K562 (cell line): Measurements from ENCODE around the gene FRMD3. TPM values are rescaled to one million over a fixed set of nuclear protein-coding genes. Genes with fewer than 3 reads are reported as not detected.

Experiments
- ATAC-seq: fragments of 200-7000 bp; cut with Tn5 transposase; 3 replicates; pipeline ENCODE4 v1.9.1; 2020; ENCODE audit warnings: moderate library complexity
- BruUV-seq: library from RNA; stranded (reverse); fragments of 400-500 nt; replicated peaks from 2 replicates; lab custom pipeline; 2021; lab: Mats Ljungman, UMichigan
- CTCF ChIA-PET: fragments of 300-600 bp; formaldehyde crosslinking; extraction: SDS; loops from one replicate; lab custom pipeline; 2021; ENCODE audit warnings: low intra/inter-chr PET ratio; lab: Yijun Ruan, JAX
- POLR2A ChIA-PET: fragments of 300-600, 350-650 bp; sonication (Branson Sonifier 250); formaldehyde crosslinking; extraction: SDS; loops from one replicate; lab custom pipeline; 2021; ENCODE audit warnings: antibody characterized with exemption, inconsistent platforms; lab: Yijun Ruan, JAX
- DNase-seq, 4 experiments: peaks; one replicate each; pipeline versions ENCODE4 v3.0.0 to v3.0.0-alpha.2; 2011 to 2018; ENCODE audit warnings: low spot score in 3 of 4, mixed read lengths in 3 of 4; ENCODE audit errors: extremely low read depth in 1 of 4
- FAIRE-seq: peaks from 2 replicates; lab custom pipeline; 2011; peaks lifted over from hg19 to GRCh38; lab: Jason Lieb, UNC
- H2AFZ ChIP-seq: 2 replicates; pipeline ENCODE4 v1.6.0; 2011; ENCODE audit warnings: low read depth, low read length, control low read depth, inconsistent platforms
- H3K27ac ChIP-seq: fragments of 200-600 bp; 3 replicates; pipeline ENCODE4 v1.8.0; 2011; ENCODE audit warnings: low read depth, mild to moderate bottlenecking, control low read depth, inconsistent platforms, low read length, moderate library complexity, mixed read lengths; ENCODE audit errors: extremely low read depth
- H3K27me3 ChIP-seq, 2 experiments: fragments of 300-600 bp in 1 of 2; 2 replicates in 1 of 2; 3 replicates in 1 of 2; pipeline versions ENCODE4 v1.6.0 to v1.8.0; 2011; ENCODE audit warnings: inconsistent platforms in 2 of 2, low read length in 2 of 2, mild to moderate bottlenecking in 1 of 2, mixed read lengths in 1 of 2, moderate library complexity in 1 of 2; ENCODE audit not compliant: control insufficient read depth in 2 of 2, insufficient read depth in 2 of 2
- H3K36me3 ChIP-seq: fragments of 300-600 bp; 3 replicates; pipeline ENCODE4 v1.8.0; 2011; ENCODE audit warnings: mild to moderate bottlenecking, low read length, inconsistent platforms; ENCODE audit not compliant: control insufficient read depth, insufficient read depth
- H3K4me1 ChIP-seq, 2 experiments: fragments of 200-600 bp in 1 of 2; replicated peaks in 1 of 2; 2 replicates in 1 of 2; 3 replicates in 1 of 2; pipeline versions ENCODE4 v1.5.1 to v1.8.0; 2011; ENCODE audit warnings: inconsistent platforms in 2 of 2, low read length in 2 of 2, mild to moderate bottlenecking in 1 of 2, mixed read lengths in 1 of 2, moderate library complexity in 1 of 2; ENCODE audit not compliant: control insufficient read depth in 2 of 2, insufficient read depth in 2 of 2
- H3K4me2 ChIP-seq: 2 replicates; pipeline ENCODE4 v1.6.1; 2011; ENCODE audit warnings: low read length, control low read depth, inconsistent platforms, mixed read lengths; ENCODE audit not compliant: insufficient read depth
- H3K4me3 ChIP-seq: fragments of 200-600 bp; sonication (generic), shearing (Covaris generic); 2 replicates; pipeline ENCODE4 v1.5.1; 2016; ENCODE audit warnings: control low read depth, inconsistent platforms
- H3K79me2 ChIP-seq: fragments of 200-600 bp; 3 replicates; pipeline ENCODE4 v1.8.0; 2011; ENCODE audit warnings: low read length, inconsistent platforms; ENCODE audit not compliant: control insufficient read depth, insufficient read depth
- H3K9ac ChIP-seq, 2 experiments: 2 replicates each; pipeline versions ENCODE4 v1.6.0 to v1.6.1; 2011; ENCODE audit warnings: low read depth in 2 of 2, low read length in 2 of 2, control low read depth in 1 of 2, inconsistent platforms in 1 of 2, mild to moderate bottlenecking in 1 of 2, mixed read lengths in 1 of 2; ENCODE audit not compliant: insufficient read depth in 1 of 2
- H3K9me1 ChIP-seq: one replicate; pipeline ENCODE4 v1.6.0; 2011; ENCODE audit warnings: inconsistent platforms, mild to moderate bottlenecking, low read length, moderate library complexity; ENCODE audit not compliant: control insufficient read depth, insufficient read depth
- H3K9me3 ChIP-seq: replicated peaks from 2 replicates; pipeline ENCODE4 v1.5.1; 2011; ENCODE audit warnings: low read depth, low read length, inconsistent platforms; ENCODE audit not compliant: control insufficient read depth, insufficient read depth
- H4K20me1 ChIP-seq: replicated peaks from 2 replicates; pipeline ENCODE4 v1.6.1; 2011; ENCODE audit warnings: low read length, inconsistent platforms, mixed read lengths; ENCODE audit not compliant: control insufficient read depth, insufficient read depth
- ASH1L ChIP-seq: fragments of 450-650 bp; IDR thresholded peaks from 2 replicates; pipeline ENCODE4 v1.6.1; 2018; ENCODE audit warnings: borderline replicate concordance, mild to moderate bottlenecking, low read depth; ENCODE audit not compliant: partially characterized antibody
- CBX3 ChIP-seq, 2 experiments: IDR thresholded peaks; 1 replicate in 1 of 2; 2 replicates in 1 of 2; pipeline ENCODE4 v1.6.1; 2012; ENCODE audit warnings: inconsistent platforms in 2 of 2, low read length in 2 of 2, borderline replicate concordance in 1 of 2, control low read depth in 1 of 2
- ELF2 ChIP-seq: fragments of 250-450 bp; sonication (Bioruptor Pico); IDR thresholded peaks from 2 replicates; pipeline ENCODE4 v1.5.0; 2021; ENCODE audit warnings: mild to moderate bottlenecking
- HDAC3 ChIP-seq: fragments of 450-650 bp; IDR thresholded peaks from 2 replicates; pipeline ENCODE4 v1.6.1; 2018; ENCODE audit warnings: borderline replicate concordance, mild to moderate bottlenecking, moderate library complexity; ENCODE audit not compliant: partially characterized antibody
- MIER1 ChIP-seq: fragments of 450-650 bp; IDR thresholded peaks from 2 replicates; pipeline ENCODE4 v1.6.1; 2016; ENCODE audit warnings: antibody characterized with exemption, mild to moderate bottlenecking, low read depth
- NR1H2 ChIP-seq: sonication (generic); formaldehyde crosslinking; IDR thresholded peaks from 2 replicates; pipeline ENCODE4 v1.4.0; 2020; ENCODE audit warnings: mild to moderate bottlenecking, missing genetic modification reagents
- PHTF2 ChIP-seq: fragments of 250-450 bp; sonication (Bioruptor Pico); IDR thresholded peaks from 2 replicates; pipeline ENCODE4 v1.5.0; 2021; ENCODE audit warnings: mild to moderate bottlenecking
- PTRF ChIP-seq: fragments of 450-650 bp; IDR thresholded peaks from 2 replicates; pipeline ENCODE4 v1.6.1; 2016; ENCODE audit warnings: mild to moderate bottlenecking, missing genetic modification characterization, missing compliant biosample characterization
- TEAD1 ChIP-seq, 2 experiments: fragments of 450-650 bp in 1 of 2; sonication (generic) in 1 of 2; formaldehyde crosslinking; IDR thresholded peaks; 2 replicates each; pipeline versions ENCODE4 v1.4.0 to v1.8.0; 2020 to 2022; ENCODE audit warnings: mild to moderate bottlenecking in 2 of 2, missing genetic modification reagents in 1 of 2
- ZBTB8A ChIP-seq: fragments of 450-650 bp; IDR thresholded peaks from 2 replicates; pipeline ENCODE4 v1.6.1; 2018; ENCODE audit warnings: mild to moderate bottlenecking, moderate library complexity; ENCODE audit not compliant: partially characterized antibody
- ZNF124 ChIP-seq: sonication (generic); formaldehyde crosslinking; IDR thresholded peaks from 2 replicates; pipeline ENCODE4 v1.8.1; 2022; ENCODE audit warnings: missing genetic modification reagents
- ZNF445 ChIP-seq: fragments of 250-450 bp; sonication (Bioruptor Pico); IDR thresholded peaks from 2 replicates; pipeline ENCODE4 v1.4.0; 2020; ENCODE audit warnings: low read depth, mild to moderate bottlenecking, moderate library complexity
- WGBS: fragments of 100-300 bp; shearing (Covaris generic); methylation state at CpG from one replicate; pipeline ENCODE4 v1.1.6; 2016; ENCODE audit warnings: low coverage, mixed read lengths; ENCODE audit not compliant: insufficient coverage; ENCODE audit errors: missing lambda C conversion rate; 5-methylcytosine and 5-hydroxymethylcytosine counted together
- in situ Hi-C: fragments of 300-500 bp; cut with MboI; formaldehyde crosslinking; loops from 4 replicates; pipeline ENCODE4 v1.15.0; 2018; ENCODE audit warnings: inconsistent platforms, mixed read lengths
- intact Hi-C: fragments of 100-400 bp; cut with micrococcal nuclease; formaldehyde crosslinking; loops from 2 replicates; pipeline ENCODE4 v1.14.2; 2022
- polyA plus RNA-seq, 8 experiments: library from polyadenylated mRNA; depleted of rRNA in 4 of 8; stranded (reverse) in 5 of 8; unstranded in 3 of 8; fragments of >200 nt; fragmentation: Nextera tagmentation in 2 of 8; fragmentation: Illumina TruSeq in 1 of 8; extraction: Ambion mirVana in 2 of 8; extraction: Trizol in 1 of 8; gene quantifications; 2 replicates each; pipeline versions ENCODE4 v1.2.1 to v1.2.3, GENCODE V29; 2011 to 2014; ENCODE audit warnings: inconsistent platforms in 1 of 8, missing spikeins in 1 of 8
- total RNA-seq, 7 experiments: library from RNA; depleted of rRNA in 6 of 7; stranded (reverse); fragments of >200 nt in 6 of 7; fragmentation: Illumina TruSeq in 2 of 7; extraction: Trizol in 2 of 7; gene quantifications; 2 replicates each; pipeline versions ENCODE4 v1.2.1 to v1.2.3, GENCODE V29; 2011 to 2021; ENCODE audit warnings: low replicate concordance in 1 of 7

FRMD3 gene
- total and polyA plus RNA-seq, 9 of the 15 experiments (the other 6 are each of a cell fraction or from before 2014, with no cell fraction given), result 0.09 to 0.51 (median 0.21) TPM

GRCh38 chr9:83514767-83515166 lies 23.4 kb downstream of the FRMD3 start:
- Histone ChIP-seq H4K20me1 (no peaks in the 10 kb centered on the region), H3K9ac (no peak overlapping the region), H3K27me3 (no peaks in the 10 kb centered on the region), H3K27ac (no peak overlapping the region), H3K4me1 (no peaks in the 10 kb centered on the region), H2AFZ (no peak overlapping the region), H3K4me3 (no peak overlapping the region), H3K79me2 (no peaks in the 10 kb centered on the region), H3K4me2 (no peak overlapping the region), H3K9me3 (no peaks in the 10 kb centered on the region), H3K9me1 (no peaks in the 10 kb centered on the region), H3K36me3 (no peaks in the 10 kb centered on the region)
- intact Hi-C loops, result no loop called here
- 0% methylated on average over 1 of the region's 2 CpGs for WGBS
- POLR2A ChIA-PET, result no interaction called here
- no TSS peak for BruUV-seq
- CTCF ChIA-PET, result no interaction called here
- DNase-seq (no peak), ATAC-seq (no peak), FAIRE-seq (no peak)
- TF ChIP-seq ZBTB8A, result no peak
- TF ChIP-seq ZNF445, result no peak
- no peak for TF ChIP-seq HDAC3
- TF ChIP-seq CBX3 (IDR thresholded peaks at IDR 0.05; ENCODE audit: borderline replicate concordance in 1 of 2, low read length in 2 of 2), result no peak
- TF ChIP-seq ELF2 (CRISPR knock-in tag), result no peak
- TF ChIP-seq PTRF (tag), result no peak
- TF ChIP-seq ASH1L, result no peak
- no peak for TF ChIP-seq MIER1
- TF ChIP-seq PHTF2 (CRISPR knock-in tag), result no peak
- no peak for TF ChIP-seq ZNF124
- no peak for TF ChIP-seq TEAD1 (CRISPR knock-in tag; IDR thresholded peaks at IDR 0.05)
- TF ChIP-seq NR1H2 (CRISPR knock-in tag), result no peak
- in situ Hi-C loops, result no loop called here
